Activated B cell treated with CpG ODN at 0.5 μM for 24 hours (primary cell): ENCODE data around the gene ORAI3. TPM values are rescaled to one million over a fixed set of nuclear protein-coding genes. Genes with fewer than 3 reads are reported as not detected.

Experiments
- ATAC-seq: fragments of 200-7000 bp; cut with Tn5 transposase; one replicate; pipeline ENCODE4 v1.10.0; 2021; ENCODE audit warnings: low read depth, mild to moderate bottlenecking, moderate library complexity
- CTCF ChIA-PET: fragments of 350-600 bp; sonication (Branson Sonifier 250); formaldehyde crosslinking; loops from one replicate; lab custom pipeline; 2021; ENCODE audit warnings: antibody characterized with exemption; lab: Charles Lee
- POLR2A ChIA-PET: fragments of 350-600 bp; sonication (Branson Sonifier 250); formaldehyde crosslinking; loops from one replicate; lab custom pipeline; 2021; ENCODE audit warnings: antibody characterized with exemption; lab: Charles Lee
- DNase-seq: peaks from one replicate; pipeline ENCODE4 v3.0.0; 2022
- H3K27ac Mint-ChIP-seq: one replicate; pipeline ENCODE4 v1.8.0; 2020; ENCODE audit warnings: mixed read lengths
- H3K27me3 Mint-ChIP-seq: one replicate; pipeline ENCODE4 v1.8.0; 2021; ENCODE audit warnings: mixed read lengths
- H3K36me3 Mint-ChIP-seq: one replicate; pipeline ENCODE4 v1.8.0; 2021; ENCODE audit warnings: low read depth, mixed read lengths
- H3K4me1 Mint-ChIP-seq: one replicate; pipeline ENCODE4 v1.8.0; 2021; ENCODE audit warnings: mixed read lengths
- H3K4me3 Mint-ChIP-seq: one replicate; pipeline ENCODE4 v1.8.0; 2020; ENCODE audit warnings: mild to moderate bottlenecking, mixed read lengths
- H3K9me3 Mint-ChIP-seq: one replicate; pipeline ENCODE4 v1.8.0; 2020; ENCODE audit warnings: mixed read lengths
- intact Hi-C: fragments of 100-400 bp; cut with micrococcal nuclease; formaldehyde crosslinking; loops from one replicate; pipeline ENCODE4 v1.15.1; 2024
- total RNA-seq: library from RNA; stranded (reverse); gene quantifications from 2 replicates; pipeline ENCODE4 v1.2.3, GENCODE V29; 2022
- TF ChIP-seq, protein P1 (sequence below): fragments of 200-600 bp; IDR thresholded peaks from one replicate; pipeline ENCODE4 v1.8.0; 2022; ENCODE audit warnings: antibody characterized with exemption, mild to moderate bottlenecking

Gene ORAI3
- total RNA-seq, 1 donor from 2014 or later, result 30.6 TPM

DNA sequence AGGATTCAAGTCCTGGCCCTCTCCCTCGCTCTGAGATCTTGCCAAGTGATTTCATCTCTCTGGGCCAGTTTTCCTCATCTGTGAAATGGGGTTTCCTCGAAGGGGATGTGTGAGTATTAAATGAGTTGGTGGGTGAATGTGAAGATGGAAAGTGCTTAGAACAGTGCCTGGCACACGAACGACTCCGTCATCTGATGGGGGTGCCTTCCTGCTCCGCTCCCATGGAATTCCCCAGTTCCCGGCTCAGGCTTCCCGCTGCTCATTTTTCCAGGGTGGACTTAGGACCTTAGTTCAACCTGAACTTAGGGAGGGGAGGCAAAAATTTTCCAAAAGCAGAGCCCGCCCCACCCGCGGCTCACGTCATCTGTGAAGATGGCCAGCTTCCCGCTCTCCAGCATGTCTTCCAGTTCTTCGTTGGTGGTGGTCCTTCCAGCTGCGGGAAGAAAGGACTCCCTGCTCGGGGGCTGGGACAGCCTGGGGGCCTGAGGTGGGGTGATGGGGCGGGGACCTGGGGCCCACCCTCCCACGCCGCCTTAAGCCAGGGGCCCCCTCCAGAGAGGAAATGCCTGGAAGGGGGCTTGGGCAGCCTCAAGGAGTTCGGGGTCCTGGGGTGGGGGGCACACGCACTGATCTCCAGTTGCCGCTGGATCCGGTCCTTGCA lies 47.6 kb downstream of the ORAI3 start:
- no peak for ATAC-seq
- ChIA-PET POLR2A (interaction anchor here (0.7 to 2.1 kb wide), 9 partner anchors 12 to 877 kb away, joined by 3 to 13 read pairs (median 4); partner anchors contain the start of genes KAT8, ZNF267, ZNF646 and ZNF668), CTCF (interaction anchor here (4.8 kb wide), 1 partner anchor 12 kb away, joined by 18 read pairs; the partner anchor contains the start of gene HSD3B7)
- intact Hi-C loops, result loop anchor here (2.0 kb wide), 1 partner anchor 98 kb away; the partner anchor contains the start of gene VKORC1
- peaks cover 12% of the 10 kb centered on the region for H3K4me1 Mint-ChIP-seq
- TF ChIP-seq, protein P1, sequence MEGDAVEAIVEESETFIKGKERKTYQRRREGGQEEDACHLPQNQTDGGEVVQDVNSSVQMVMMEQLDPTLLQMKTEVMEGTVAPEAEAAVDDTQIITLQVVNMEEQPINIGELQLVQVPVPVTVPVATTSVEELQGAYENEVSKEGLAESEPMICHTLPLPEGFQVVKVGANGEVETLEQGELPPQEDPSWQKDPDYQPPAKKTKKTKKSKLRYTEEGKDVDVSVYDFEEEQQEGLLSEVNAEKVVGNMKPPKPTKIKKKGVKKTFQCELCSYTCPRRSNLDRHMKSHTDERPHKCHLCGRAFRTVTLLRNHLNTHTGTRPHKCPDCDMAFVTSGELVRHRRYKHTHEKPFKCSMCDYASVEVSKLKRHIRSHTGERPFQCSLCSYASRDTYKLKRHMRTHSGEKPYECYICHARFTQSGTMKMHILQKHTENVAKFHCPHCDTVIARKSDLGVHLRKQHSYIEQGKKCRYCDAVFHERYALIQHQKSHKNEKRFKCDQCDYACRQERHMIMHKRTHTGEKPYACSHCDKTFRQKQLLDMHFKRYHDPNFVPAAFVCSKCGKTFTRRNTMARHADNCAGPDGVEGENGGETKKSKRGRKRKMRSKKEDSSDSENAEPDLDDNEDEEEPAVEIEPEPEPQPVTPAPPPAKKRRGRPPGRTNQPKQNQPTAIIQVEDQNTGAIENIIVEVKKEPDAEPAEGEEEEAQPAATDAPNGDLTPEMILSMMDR, result no peak
- H3K36me3 Mint-ChIP-seq, result no peaks in the 10 kb centered on the region
- H3K9me3 Mint-ChIP-seq, result no peaks in the 10 kb centered on the region
- no peak for DNase-seq
- peak overlapping the region; percentile 76 for H3K27ac Mint-ChIP-seq
- H3K4me3 Mint-ChIP-seq, result peak overlapping the region; percentile 87
- H3K27me3 Mint-ChIP-seq, result no peaks in the 10 kb centered on the region

DNA sequence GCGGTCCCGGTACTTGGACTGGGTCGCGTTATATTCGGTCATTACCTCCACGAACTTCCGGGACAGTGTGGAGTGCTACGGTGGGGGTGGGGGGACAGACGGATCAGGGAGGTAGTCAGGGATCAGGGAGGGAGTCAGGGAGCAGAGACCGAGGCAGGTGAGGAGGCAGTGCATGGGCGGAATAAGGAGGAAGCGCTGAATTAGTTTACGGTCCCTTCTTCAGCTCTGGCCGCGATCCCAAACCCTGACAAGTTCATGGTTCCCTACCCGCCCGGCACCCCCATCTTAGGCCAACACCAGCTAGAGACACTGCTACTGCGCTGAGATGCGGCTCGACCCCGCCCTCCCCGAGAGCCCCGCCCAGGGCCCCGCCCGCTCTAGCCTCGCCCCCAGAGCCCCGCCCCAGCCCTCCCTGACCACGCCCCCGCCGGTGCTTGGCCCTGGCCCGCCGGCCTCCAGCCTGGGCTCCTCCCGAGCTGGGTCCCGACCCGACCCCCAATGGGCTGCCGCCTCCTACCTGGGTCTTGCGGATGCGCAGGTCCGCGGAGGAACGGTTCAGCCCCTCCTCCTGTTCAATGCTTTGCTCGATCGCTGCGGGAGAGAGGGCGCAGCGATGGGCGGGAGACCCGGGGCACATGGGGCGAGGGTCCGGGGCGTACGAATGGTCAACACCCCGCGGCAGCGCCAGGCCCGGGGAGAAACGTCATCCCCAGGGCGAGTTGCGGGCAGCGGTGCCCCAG lies 48.3 kb downstream of the ORAI3 start:
- TF ChIP-seq, protein P1, result no peak
- no peaks in the 10 kb centered on the region for H3K36me3 Mint-ChIP-seq
- peak overlapping the region; percentile 87 for H3K4me3 Mint-ChIP-seq
- DNase-seq (peak; percentile 68), ATAC-seq (peak; percentile 99)
- POLR2A ChIA-PET, result interaction anchor here (0.5 to 2.1 kb wide), 10 partner anchors 11 to 877 kb away, joined by 3 to 13 read pairs (median 3); partner anchors contain the start of genes KAT8, ZNF267, ZNF646 and ZNF668
- intact Hi-C loops, result loop anchor here (1.0 to 2.0 kb wide), 4 partner anchors 36 to 145 kb away; partner anchors contain the start of genes STX4, VKORC1, ZNF646 and ZNF668
- H3K4me1 Mint-ChIP-seq, result peaks cover 12% of the 10 kb centered on the region
- CTCF ChIA-PET, result interaction anchor here (4.8 kb wide), 1 partner anchor 13 kb away, joined by 18 read pairs; the partner anchor contains the start of gene HSD3B7
- H3K27me3 Mint-ChIP-seq, result no peaks in the 10 kb centered on the region
- no peaks in the 10 kb centered on the region for H3K9me3 Mint-ChIP-seq
- H3K27ac Mint-ChIP-seq, result peak overlapping the region; percentile 76

DNA sequence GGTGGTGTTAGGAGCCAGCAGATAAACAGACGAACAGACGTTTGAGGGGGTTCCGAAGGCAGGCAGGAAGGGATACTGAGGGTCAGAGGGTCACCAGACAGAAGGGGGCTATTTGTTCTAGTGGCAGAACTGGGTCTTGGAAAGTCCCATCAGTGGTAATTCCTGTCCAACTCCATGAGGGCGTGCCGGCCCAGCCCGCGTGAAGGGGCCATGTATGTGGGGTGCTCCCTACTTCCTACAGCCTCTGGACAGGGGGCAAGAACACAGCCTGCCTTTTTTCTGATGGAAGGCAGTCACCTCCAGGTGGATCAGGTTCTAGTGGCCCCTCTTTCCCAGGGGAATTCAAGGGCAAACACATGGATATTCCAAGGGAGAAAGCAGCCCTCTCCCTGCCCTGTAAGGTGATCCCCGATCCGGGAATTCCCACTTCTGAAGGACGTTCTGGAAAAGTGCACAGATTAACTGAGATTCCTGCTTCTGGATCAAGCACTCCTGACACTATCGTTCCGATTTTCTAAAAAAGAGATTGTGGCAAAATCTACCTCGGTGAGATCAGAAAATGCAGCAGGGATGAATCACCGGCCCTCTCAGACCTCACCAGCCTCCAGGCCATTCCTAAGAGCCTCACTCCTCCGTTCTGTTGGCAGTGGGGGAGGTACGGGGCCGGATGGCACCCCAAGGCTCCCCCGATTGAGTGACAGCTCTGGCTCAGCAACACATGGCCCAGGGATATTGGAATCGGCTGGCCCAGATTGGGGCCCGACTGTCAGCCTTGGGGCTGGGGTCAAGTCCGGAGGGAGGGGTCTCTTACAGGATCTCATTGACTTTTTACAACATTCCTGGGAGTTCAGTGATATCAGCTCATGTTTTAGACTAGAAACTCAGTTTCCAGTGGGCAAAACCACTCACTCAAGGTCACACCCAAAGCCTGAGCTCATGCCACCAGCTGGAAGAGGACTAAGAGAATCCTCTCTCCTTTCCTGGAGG lies 49.1 kb downstream of the ORAI3 start:
- no peaks in the 10 kb centered on the region for H3K9me3 Mint-ChIP-seq
- DNase-seq (no peak), ATAC-seq (no peak)
- TF ChIP-seq, protein P1, result no peak
- H3K27ac Mint-ChIP-seq, result no peak overlapping the region
- CTCF ChIA-PET, result interaction anchor here (4.8 kb wide), 1 partner anchor 14 kb away, joined by 18 read pairs; the partner anchor contains the start of gene HSD3B7
- intact Hi-C loops, result loop anchor here (1.0 to 2.0 kb wide), 4 partner anchors 35 to 144 kb away; partner anchors contain the start of genes STX4, VKORC1, ZNF646 and ZNF668
- no peaks in the 10 kb centered on the region for H3K27me3 Mint-ChIP-seq
- H3K36me3 Mint-ChIP-seq, result no peaks in the 10 kb centered on the region
- H3K4me3 Mint-ChIP-seq, result peak overlapping the region; percentile 70
- peaks cover 12% of the 10 kb centered on the region for H3K4me1 Mint-ChIP-seq
- POLR2A ChIA-PET, result interaction anchor here (0.5 to 2.1 kb wide), 10 partner anchors 12 to 876 kb away, joined by 3 to 13 read pairs (median 3); partner anchors contain the start of genes KAT8, ZNF267, ZNF646 and ZNF668

DNA sequence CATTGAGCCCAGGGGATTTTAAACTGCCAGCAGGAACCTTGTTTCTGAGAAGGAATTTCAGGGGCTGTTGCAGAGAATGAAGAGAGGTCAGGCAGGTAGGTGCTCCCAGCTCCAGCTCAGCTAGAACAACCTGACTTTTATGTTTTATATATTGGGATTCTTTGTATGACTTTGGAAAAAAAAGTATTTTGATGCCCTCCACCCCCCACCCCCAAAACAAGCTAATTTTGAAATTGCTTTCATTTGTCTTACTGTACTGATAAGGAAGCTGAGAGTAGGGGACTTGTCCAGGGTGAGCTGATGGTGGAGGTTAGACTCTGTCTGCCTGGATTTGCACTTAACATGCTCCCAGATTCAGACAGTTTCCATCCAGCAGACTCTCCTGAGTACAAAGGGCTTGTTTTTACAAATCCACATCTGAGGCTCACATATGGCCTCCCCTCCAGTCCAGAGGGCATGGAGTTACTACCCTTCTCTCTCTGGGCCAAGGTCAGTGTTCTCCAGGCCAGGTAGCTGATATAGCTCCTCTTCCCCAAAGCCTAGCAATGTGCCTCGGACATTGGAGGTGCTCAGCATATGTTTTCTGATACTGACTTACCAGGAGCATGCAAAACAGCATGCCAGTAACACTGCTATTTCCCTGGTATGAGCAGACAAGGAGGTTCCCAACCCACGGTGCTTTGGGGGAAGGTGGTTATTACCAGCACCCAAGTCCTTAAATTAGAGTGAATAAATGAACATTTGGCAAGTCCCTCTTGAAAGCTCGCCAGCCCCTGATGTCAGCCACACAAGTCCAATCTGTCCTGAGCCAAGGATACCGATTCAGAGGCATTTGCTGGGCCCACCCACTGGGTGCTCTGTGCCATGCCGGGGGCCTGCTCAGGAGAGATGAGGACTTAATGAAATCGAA lies 50.2 kb downstream of the ORAI3 start:
- DNase-seq (no peak), ATAC-seq (no peak)
- Mint-ChIP-seq H3K4me1 (peaks cover 12% of the 10 kb centered on the region), H3K27ac (no peak overlapping the region), H3K27me3 (no peaks in the 10 kb centered on the region), H3K36me3 (no peaks in the 10 kb centered on the region), H3K9me3 (no peaks in the 10 kb centered on the region), H3K4me3 (no peak overlapping the region)
- TF ChIP-seq, protein P1, result no peak
- intact Hi-C loops, result no loop called here
- POLR2A ChIA-PET, result interaction anchor here (0.5 to 1.0 kb wide), 6 partner anchors 75 to 374 kb away, joined by 3 read pairs; partner anchors contain the start of genes ZNF646 and ZNF668
- CTCF ChIA-PET, result no interaction called here
